Measurements from ENCODE around the gene OLFML1.

OLFML1 gene

DNA sequence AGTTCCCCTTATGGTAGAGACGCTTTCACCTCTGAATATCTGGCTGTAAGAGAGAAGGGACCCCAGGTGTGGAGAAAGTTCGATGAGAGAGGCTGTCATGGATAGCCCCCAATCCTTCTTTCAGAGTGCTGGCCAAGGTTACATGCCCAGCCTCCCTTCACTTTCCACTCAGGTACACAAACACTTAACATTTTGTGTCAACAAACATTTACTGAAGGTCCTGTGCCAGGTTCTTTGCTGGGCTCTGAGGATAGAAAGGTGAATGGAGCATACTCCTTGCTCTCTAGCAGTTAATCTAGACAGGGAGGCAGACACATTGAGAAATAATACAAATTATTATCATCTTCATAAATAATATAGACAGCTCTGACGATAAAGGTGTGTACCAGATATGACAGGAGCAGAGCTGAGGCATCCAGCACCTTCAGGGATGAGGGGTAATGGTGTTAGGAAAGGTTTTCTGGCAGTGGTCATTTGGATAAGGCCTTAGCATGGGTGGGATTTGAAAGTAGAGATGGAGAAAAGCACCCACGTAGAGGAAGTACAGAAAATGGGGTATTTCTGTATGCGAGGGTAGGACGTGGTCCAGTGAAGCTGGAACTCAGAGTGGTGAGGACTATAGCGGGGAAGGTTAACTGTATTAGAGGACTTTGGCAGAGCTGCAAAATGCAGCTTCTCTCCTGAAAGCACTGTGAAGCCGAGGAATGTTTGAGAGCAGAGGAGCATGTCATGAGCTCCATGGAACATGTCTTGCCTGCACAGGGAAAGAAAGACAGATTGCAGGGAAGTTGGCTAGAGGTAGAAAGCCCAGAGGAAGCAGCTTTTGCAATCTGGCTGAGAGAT is 48.1 kb downstream of the OLFML1 start:
- no peak for FAIRE-seq

DNA sequence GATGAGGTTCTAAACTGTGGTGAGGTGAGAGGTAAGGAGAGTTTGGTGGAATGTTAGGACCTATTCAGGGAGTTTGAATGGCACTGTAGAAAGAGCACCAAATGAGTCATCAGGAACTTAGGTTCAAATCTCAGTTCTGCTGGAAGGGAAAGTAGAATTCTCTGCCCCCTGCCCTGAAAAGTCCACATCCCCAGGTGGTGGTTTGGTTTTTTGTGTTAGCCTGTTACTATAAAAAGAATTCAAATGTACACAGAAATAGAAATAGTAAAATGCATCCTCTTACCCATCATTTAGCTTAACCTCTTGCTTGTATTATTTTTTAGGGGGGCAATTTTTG is 48.7 kb downstream of the OLFML1 start:
- no peak for FAIRE-seq

DNA sequence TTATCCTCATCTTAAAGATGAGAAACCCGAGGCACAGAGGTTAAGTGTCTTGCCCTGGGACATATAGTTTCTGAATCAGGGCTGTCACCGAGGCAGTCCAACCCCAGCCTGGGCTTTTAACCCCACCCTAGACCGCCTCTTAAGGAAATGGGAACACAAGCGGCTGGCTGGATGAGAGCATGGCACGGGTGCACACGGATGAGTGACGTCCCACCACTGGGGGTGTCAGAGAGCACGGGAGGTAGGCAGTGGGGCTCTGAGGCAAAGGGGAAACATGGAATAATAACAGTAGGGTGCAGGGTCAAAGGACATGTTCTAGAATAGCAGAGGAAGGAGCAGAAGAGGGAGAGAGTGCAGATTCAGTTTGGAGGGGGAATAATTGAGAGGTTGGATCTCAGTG is 50.8 kb downstream of the OLFML1 start:
- no peak for FAIRE-seq

DNA sequence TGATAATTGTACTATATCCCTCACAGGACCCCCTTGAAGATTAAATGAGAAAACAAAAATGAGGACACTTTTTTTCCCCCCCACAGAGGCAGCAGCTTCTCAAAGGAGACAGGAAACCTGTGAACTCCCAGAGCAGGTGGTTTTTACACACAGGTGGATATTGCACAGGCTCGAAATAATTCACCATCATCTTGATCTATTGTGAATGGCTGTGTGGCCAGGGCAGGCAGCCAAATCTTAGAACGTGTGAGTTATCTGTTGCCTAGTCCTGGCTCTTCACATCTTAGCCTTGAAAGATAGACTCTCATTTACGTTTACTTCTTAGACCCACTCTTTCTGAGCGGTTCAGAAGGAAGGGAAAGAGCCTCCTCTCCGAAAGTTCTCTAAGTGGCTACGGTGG is 52.0 kb downstream of the OLFML1 start:
- no peak for FAIRE-seq

DNA sequence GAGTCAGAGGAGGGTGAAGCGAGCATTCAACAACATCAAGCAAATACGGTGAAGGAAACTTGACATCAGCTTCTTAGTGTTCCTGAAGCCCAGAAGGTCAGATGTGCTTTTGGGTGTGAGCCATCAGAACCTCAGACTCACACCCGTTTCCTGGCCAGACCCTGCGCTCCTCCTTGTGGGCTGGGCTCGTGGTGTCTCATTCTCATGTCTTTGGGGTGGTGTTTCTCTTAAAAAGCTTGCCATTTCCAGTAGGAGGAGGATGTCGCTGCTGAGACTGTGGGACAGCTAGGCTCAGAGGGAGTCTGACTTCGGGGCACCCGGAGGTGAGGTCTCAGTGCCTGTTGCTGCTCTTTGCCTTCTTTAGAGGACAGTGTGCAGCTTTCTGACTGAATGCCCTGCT is 52.7 kb downstream of the OLFML1 start:
- no peak for FAIRE-seq

DNA sequence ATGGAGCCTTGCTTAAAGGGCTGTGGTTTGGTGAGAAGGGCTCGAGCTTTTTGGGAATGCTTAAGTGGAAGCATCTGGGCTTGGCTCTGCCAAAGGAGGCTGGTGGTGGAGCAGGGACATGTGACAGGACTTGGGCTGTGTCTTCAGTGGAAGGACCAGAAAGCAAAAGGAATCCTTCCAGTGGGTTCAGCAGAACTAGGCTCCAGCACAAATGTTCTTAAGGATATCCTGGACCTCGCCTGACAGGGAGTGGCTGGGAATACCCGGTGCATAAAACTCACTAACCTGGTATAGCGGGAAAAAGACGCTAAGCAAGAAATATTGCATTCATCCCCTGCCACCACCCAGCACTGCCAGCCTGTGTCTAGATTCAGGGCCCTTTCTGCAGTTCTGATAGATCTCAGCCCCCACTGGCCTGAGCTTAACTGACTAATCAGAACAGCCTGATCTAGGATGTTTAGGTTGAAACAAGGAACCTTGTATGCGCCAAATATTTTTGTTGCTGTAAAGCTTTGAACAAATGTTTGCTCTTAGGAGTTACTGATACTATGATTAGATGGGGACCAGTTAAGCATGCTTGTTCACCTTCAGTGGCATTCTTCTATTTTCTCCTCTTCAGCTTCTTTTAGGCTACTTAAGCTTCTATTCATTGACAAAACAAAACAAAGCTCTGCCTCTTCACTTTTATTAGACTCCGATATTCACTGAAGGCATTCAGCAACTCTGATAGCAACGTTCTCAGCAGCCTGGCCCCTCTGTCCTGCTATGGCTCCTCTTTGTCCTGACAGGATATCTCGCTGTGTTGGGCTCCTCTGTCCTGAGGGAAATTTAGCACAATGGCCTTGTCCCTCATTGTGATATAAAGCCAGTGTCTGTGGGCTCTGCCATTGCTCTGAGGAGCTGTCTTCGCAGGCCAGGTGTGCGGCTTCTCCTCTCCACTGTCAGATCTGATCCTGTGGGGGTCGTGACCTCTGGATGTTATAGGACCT is 53.5 kb downstream of the OLFML1 start:
- FAIRE-seq: no peak

DNA sequence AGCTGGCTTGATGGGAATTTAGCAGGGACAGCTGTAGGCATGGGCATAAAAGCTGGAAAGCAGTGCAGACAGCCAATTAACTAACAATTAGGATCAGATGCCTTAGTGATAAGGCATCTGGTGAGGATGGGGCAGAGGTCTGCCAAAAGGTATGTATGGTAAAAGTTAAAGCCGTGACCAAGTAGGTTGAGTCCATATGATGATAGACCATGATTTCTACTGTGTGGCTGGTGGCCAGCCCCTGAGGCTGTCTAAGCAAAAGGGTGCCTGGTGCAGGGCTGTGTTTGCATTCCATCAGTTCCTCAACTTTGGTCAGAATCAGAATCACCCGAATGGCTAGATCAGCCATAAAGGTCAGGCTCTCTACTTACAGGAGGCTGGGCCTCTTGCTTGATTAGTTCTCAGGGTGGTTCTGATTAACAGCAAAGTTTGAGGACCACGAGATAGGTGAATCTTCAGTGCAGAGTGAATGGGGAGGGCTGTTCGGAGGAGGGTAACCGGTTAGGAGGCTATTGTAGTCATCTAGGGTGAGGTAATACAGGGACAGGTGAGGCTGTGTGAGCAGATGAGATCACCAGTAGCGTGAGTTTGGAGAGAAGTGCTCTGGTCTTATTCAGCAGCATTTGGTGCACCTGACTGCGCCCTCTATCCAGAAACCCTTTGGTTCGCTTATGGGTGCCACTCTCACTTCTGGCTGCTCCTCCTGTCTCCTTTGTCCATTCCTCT is 55.7 kb downstream of the OLFML1 start:
- no peak for FAIRE-seq

DNA sequence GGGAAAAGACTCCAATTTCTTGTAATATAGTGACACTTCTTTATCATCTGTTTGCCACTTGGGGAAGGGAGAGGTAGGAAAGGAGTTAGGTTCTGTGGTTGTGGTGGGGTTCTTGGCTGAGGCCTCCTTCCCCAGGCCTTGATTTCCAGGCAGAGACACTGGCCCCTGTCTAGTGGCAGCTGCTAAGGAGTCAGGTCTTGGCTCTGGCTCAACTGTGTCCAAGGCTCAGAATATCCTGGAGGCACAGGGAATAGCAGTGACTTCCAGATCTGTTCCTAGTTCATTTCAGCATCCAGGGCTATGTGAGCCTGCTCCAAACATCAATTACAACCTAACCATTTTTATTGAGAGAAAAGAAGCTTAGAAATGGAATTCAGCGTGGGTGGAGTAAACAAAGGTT is 58.0 kb downstream of the OLFML1 start:
- no peak for FAIRE-seq

DNA sequence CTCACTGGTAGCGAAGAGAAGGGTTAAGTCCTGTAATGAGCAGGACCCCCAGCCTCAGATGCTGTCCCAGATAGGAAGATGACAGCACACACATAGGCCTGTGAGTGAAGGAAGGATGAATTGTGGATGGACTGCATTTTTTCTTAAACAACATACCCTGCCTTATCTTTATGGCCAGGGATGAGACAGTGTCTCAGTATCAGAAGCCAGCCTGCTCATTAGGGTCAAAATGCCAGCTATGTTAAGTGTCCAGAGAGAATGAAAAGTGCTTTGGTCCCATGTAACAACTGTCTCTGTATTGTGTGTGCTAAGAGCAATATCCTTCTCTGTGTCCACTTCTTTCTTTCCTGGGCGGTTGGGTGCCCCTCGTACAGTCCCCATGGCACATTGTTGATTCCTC is 58.7 kb downstream of the OLFML1 start:
- no peak for FAIRE-seq

DNA sequence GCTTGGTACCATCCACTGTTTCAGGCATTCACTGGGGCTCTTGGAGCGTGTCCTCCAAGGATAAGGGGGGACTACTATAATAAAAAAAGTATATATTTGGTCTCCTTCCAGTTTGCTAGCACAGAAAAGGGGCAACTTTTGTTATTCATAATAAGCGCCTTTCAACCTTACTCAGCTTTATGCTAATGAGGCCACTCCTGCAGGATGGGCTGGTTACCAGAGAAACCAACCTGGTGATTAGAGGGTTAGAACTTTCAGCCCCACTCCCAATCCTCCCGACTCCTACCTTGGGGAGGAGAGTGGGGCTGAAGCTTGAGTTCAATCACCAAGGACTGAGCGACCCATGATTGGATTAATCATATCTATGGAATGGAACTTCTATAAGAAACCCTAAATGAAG is 60.3 kb downstream of the OLFML1 start:
- FAIRE-seq: no peak

DNA sequence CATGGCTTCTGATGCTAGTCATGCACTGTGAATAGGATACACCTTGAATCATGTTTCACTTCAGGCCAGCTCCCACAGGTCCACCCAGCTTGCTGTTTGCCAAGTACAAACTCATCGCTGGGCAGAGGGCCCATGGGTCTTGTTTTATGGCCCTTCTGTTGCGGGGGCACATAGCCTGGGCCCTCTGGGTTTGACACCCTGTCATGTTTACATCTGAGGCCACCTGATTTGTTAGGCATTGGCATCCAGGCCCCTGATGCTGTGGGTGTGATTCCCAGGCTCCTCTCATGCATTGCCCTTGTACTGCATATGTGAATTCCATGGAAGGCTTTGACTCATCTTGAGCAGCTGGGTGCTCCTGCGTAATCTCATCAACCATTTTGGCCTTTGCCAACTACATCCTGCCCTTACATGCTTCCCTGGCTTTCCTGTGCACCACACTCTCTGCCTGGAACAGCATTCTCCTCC is 61.1 kb downstream of the OLFML1 start:
- FAIRE-seq: no peak

DNA sequence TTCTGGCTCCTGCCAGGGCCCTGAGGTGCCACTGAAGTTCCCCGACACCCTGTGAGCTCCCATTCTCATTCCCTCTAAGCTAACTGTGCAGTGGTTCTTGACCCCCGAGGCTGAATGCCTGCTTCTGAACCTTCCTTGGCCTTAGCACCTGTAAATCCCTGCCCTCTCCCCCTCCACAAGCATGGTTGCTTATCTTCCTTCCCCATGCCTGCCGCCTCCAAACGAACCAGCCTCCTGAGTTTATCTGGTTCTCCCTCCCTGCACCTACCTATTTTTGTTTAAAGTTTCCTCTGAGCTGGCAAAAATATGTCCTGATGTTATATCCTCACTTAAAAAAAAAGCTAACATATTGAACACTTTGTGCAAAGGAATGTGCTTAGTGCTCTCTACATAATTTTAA is 62.4 kb downstream of the OLFML1 start:
- FAIRE-seq: no peak

DNA sequence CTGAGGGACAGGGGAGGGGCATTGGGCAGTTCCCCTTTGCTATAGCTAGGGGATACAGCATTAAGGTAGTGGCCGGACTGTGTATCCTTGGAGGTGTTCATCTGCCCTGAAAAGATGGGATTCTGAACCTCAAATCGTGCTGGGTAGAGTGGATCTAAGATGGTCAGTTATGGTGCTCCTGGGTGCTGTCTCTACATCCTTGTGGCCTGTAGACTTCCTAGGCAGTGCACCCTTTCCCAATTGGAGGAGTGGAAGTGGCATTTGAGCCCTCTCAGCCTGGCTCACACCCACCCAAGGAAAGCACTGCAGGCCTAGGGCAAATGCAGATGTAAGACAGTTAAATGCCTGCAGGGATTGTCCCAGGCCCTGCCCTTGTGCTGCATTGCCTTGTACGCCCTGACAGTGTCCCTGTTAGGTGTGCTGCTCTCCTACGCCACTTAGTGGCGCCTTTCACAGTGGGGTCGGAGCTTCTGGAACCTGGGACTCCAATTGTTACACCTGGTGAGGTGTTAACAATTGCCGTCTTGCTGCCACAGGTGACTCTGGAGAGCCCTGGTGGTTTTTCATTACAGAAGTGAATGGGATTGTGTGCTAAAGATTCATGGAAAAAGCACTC is 63.5 kb downstream of the OLFML1 start:
- FAIRE-seq: no peak

DNA sequence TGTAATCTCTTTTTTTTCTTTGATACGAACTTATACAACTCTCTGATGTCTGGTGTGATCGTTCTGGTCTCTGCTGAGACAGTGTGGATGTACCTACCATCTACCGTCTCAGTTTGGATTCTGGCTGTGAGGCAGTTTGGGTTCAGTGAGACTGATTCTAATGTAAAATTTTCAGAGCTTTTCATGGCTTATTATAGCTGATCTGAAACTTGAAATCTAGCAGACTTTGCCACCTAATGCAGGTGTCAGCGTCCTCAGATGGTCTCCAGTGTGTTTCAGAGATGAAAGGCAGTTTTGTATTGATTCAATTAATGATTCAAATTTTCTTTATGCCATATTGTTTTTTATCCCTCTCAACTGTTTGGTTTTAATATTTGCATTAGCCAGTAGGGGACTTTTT is 64.4 kb downstream of the OLFML1 start:
- no peak for FAIRE-seq

DNA sequence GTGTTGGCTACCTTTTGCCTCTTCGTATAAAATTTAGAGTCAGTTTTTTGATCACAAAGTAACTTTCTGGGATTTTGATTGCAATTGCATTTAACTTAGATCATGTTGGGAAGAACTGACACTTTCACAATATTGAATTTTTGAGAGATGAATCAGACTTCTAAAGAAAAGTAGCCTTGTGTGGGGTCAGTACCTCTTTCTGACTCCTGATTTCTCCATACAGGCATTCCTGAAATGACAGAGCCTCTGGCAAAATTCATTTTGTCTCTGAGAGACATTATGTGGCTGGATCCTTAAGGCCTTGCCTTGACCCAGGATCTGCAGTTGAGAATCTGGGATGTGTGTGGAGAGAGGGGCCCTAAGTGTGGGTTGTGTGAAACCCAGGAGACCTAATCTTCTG is 66.3 kb downstream of the OLFML1 start:
- FAIRE-seq: no peak

DNA sequence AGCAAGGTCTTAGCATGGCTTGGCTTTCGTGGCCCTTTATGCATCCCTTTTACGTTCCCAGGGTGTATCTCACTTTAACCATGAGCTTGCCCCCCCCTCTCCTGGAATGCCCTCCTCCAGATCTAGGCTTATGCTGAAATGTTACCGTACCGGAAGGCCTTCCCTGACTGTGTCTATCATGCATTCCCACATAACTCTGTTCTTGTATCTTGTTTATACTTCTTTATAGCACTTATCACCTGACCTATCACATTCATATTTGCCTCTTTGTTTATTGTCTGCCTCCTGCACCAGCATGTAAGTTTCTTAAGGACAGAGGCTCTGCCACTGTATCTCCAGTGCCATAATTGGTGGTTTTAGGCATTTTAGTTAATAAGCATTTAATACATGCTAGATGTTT is 67.4 kb downstream of the OLFML1 start:
- FAIRE-seq: no peak

DNA sequence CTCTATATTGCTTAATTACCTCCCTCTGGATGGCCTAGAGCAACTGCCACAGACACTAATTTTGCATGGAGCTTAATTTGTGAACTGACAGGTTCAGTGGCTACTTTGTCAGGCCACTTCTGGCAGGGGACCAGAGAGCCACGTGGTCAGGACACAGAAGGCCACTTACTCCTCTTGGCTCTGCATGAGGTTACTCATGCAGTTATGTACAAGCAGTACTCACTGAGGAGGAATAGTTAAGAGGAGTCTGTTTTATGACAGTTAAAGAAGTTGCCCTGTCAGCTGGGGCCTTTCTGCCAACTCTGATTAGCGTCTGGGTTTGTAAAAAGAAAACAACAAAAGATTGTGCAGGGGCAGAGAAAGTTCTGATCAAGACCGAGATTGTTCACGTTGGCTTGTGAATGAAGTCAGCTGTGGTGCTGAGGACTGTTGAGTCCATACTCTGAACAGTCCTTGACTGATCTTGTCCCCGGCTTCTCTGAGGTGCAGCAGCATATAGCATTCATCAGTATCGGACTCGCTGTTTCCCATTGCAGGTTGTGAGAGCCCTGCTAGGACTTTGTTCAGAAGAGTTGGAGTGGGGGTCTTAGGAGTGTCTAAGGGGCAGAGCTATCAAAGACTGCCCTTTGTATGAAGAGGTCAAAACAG is 69.9 kb downstream of the OLFML1 start:
- FAIRE-seq: no peak

DNA sequence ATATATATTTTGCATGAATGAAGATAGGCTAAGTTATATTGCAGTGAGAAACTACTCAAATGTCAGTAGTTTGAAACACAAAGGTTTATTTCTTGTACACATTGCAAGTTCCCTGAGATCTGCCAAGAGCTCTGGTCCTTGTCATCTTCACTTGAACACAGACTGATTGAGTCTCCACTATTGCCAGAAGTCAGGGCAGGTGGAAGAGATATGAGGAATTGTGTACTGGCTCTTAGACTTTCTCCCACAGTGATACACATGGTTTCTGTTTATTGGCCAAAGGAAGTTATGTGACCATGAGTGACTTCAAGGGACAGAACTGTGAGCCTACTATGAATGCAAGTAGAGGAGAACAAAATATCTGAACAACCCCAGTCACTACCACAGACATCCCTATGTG is 72.7 kb downstream of the OLFML1 start:
- FAIRE-seq: no peak

DNA sequence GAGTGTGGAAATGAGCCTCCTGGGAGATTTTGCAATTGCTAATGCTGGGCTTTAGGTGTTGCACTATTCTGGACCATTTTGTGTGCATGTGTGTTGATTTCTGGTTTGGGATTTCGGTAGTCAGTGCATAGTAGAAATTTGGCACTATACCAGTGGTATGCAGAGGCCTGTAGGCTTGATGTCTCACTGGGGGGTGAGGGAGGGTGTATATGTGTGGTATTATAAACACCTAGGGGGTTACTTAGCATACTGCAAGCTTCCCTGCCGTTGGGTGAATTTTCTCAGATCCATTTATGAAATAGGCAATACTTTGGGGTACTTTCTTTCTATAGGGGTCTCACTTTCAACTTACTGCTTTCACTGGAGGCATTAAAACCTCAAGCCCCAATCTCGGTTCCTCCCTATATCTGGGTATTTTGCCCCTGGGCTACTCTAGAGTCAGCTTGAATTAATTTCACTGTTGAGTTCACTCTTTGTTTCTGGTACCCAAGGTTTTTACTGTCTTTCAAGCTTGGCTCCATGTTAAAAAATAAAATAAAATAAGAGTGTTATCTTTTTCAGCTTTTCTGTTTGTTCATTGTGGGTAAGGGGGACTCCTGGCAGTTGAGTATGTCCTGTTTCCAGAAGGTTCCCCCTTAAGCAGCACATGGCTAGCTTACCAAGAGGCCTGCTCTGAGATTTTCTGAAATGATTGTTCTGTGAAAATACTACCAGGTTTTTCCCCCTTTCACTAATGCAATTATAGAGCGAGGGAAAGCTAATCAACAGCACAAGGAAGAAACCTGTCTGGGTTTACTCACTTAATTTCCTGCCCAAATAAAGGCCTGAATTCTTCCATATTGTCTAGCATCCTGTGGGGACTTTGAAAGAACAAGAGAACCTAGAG is 74.3 kb downstream of the OLFML1 start:
- FAIRE-seq: no peak

All from endometrium (tissue), 2 donors.